K562 (cell line): ENCODE data around the gene ABI3BP. TPM values are rescaled to one million over a fixed set of nuclear protein-coding genes. Genes with fewer than 3 reads are reported as not detected.

Experiments used
- ATAC-seq: fragments of 200-7000 bp; cut with Tn5 transposase; 3 replicates; pipeline ENCODE4 v1.9.1; 2020; ENCODE audit warnings: moderate library complexity
- BruUV-seq: library from RNA; stranded (reverse); fragments of 400-500 nt; replicated peaks from 2 replicates; lab custom pipeline; 2021; lab: Mats Ljungman, UMichigan
- CTCF ChIA-PET: fragments of 300-600 bp; formaldehyde crosslinking; extraction: SDS; loops from one replicate; lab custom pipeline; 2021; ENCODE audit warnings: low intra/inter-chr PET ratio; lab: Yijun Ruan, JAX
- POLR2A ChIA-PET: fragments of 300-600, 350-650 bp; sonication (Branson Sonifier 250); formaldehyde crosslinking; extraction: SDS; loops from one replicate; lab custom pipeline; 2021; ENCODE audit warnings: antibody characterized with exemption, inconsistent platforms; lab: Yijun Ruan, JAX
- DNase-seq, 4 experiments: peaks; one replicate each; pipeline versions ENCODE4 v3.0.0 to v3.0.0-alpha.2; 2011 to 2018; ENCODE audit warnings: low spot score in 3 of 4, mixed read lengths in 3 of 4; ENCODE audit errors: extremely low read depth in 1 of 4
- FAIRE-seq: peaks from 2 replicates; lab custom pipeline; 2011; peaks lifted over from hg19 to GRCh38; lab: Jason Lieb, UNC
- H2AFZ ChIP-seq: 2 replicates; pipeline ENCODE4 v1.6.0; 2011; ENCODE audit warnings: low read depth, low read length, control low read depth, inconsistent platforms
- H3K27ac ChIP-seq: fragments of 200-600 bp; 3 replicates; pipeline ENCODE4 v1.8.0; 2011; ENCODE audit warnings: low read depth, mild to moderate bottlenecking, control low read depth, inconsistent platforms, low read length, moderate library complexity, mixed read lengths; ENCODE audit errors: extremely low read depth
- H3K27me3 ChIP-seq, 2 experiments: fragments of 300-600 bp in 1 of 2; 2 replicates in 1 of 2; 3 replicates in 1 of 2; pipeline versions ENCODE4 v1.6.0 to v1.8.0; 2011; ENCODE audit warnings: inconsistent platforms in 2 of 2, low read length in 2 of 2, mild to moderate bottlenecking in 1 of 2, mixed read lengths in 1 of 2, moderate library complexity in 1 of 2; ENCODE audit not compliant: control insufficient read depth in 2 of 2, insufficient read depth in 2 of 2
- H3K36me3 ChIP-seq: fragments of 300-600 bp; 3 replicates; pipeline ENCODE4 v1.8.0; 2011; ENCODE audit warnings: mild to moderate bottlenecking, low read length, inconsistent platforms; ENCODE audit not compliant: control insufficient read depth, insufficient read depth
- H3K4me1 ChIP-seq, 2 experiments: fragments of 200-600 bp in 1 of 2; replicated peaks in 1 of 2; 2 replicates in 1 of 2; 3 replicates in 1 of 2; pipeline versions ENCODE4 v1.5.1 to v1.8.0; 2011; ENCODE audit warnings: inconsistent platforms in 2 of 2, low read length in 2 of 2, mild to moderate bottlenecking in 1 of 2, mixed read lengths in 1 of 2, moderate library complexity in 1 of 2; ENCODE audit not compliant: control insufficient read depth in 2 of 2, insufficient read depth in 2 of 2
- H3K4me2 ChIP-seq: 2 replicates; pipeline ENCODE4 v1.6.1; 2011; ENCODE audit warnings: low read length, control low read depth, inconsistent platforms, mixed read lengths; ENCODE audit not compliant: insufficient read depth
- H3K4me3 ChIP-seq: fragments of 200-600 bp; sonication (generic), shearing (Covaris generic); 2 replicates; pipeline ENCODE4 v1.5.1; 2016; ENCODE audit warnings: control low read depth, inconsistent platforms
- H3K79me2 ChIP-seq: fragments of 200-600 bp; 3 replicates; pipeline ENCODE4 v1.8.0; 2011; ENCODE audit warnings: low read length, inconsistent platforms; ENCODE audit not compliant: control insufficient read depth, insufficient read depth
- H3K9ac ChIP-seq, 2 experiments: 2 replicates each; pipeline versions ENCODE4 v1.6.0 to v1.6.1; 2011; ENCODE audit warnings: low read depth in 2 of 2, low read length in 2 of 2, control low read depth in 1 of 2, inconsistent platforms in 1 of 2, mild to moderate bottlenecking in 1 of 2, mixed read lengths in 1 of 2; ENCODE audit not compliant: insufficient read depth in 1 of 2
- H3K9me1 ChIP-seq: one replicate; pipeline ENCODE4 v1.6.0; 2011; ENCODE audit warnings: inconsistent platforms, mild to moderate bottlenecking, low read length, moderate library complexity; ENCODE audit not compliant: control insufficient read depth, insufficient read depth
- H3K9me3 ChIP-seq: replicated peaks from 2 replicates; pipeline ENCODE4 v1.5.1; 2011; ENCODE audit warnings: low read depth, low read length, inconsistent platforms; ENCODE audit not compliant: control insufficient read depth, insufficient read depth
- H4K20me1 ChIP-seq: replicated peaks from 2 replicates; pipeline ENCODE4 v1.6.1; 2011; ENCODE audit warnings: low read length, inconsistent platforms, mixed read lengths; ENCODE audit not compliant: control insufficient read depth, insufficient read depth
- HSF4 ChIP-seq: fragments of 250-450 bp; sonication (Bioruptor Pico); IDR thresholded peaks from 2 replicates; pipeline ENCODE4 v2.1.2; 2022; ENCODE audit warnings: mild to moderate bottlenecking, moderate library complexity, borderline replicate concordance
- KLF13 ChIP-seq: fragments of 450-650 bp; IDR thresholded peaks from 2 replicates; pipeline ENCODE4 v1.6.1; 2016; ENCODE audit warnings: missing genetic modification characterization, low read depth, mild to moderate bottlenecking, missing compliant biosample characterization, moderate library complexity, borderline replicate concordance
- LCOR ChIP-seq: sonication (generic); formaldehyde crosslinking; IDR thresholded peaks from 2 replicates; pipeline ENCODE4 v1.8.0; 2022; ENCODE audit warnings: mild to moderate bottlenecking, missing genetic modification reagents
- NRF1 ChIP-seq, 2 experiments: fragments of 450-650 bp; IDR thresholded peaks in 1 of 2; conservative IDR thresholded peaks in 1 of 2; 2 replicates each; pipeline ENCODE4 v1.6.1; 2014; ENCODE audit warnings: mild to moderate bottlenecking in 2 of 2
- RB1 ChIP-seq: fragments of 450-650 bp; IDR thresholded peaks from 2 replicates; pipeline ENCODE4 v1.6.1; 2017; ENCODE audit warnings: low read depth, mild to moderate bottlenecking
- RBM17 ChIP-seq: fragments of 200-400 bp; formaldehyde crosslinking; IDR thresholded peaks from 2 replicates; pipeline ENCODE4 v1.6.1; 2017; ENCODE audit warnings: low read depth, mild to moderate bottlenecking, low read length, borderline replicate concordance
- RBM34 ChIP-seq: fragments of 200-400 bp; formaldehyde crosslinking; IDR thresholded peaks from 2 replicates; pipeline ENCODE4 v1.6.1; 2018; ENCODE audit warnings: low read length, borderline replicate concordance; ENCODE audit not compliant: insufficient read depth
- SPI1 ChIP-seq: IDR thresholded peaks from 2 replicates; pipeline ENCODE4 v1.6.1; 2011; ENCODE audit warnings: low read depth, low read length, control low read depth, borderline replicate concordance
- STAT5A ChIP-seq: IDR thresholded peaks from 2 replicates; pipeline ENCODE4 v1.6.1; 2012; ENCODE audit warnings: low read length, inconsistent platforms, borderline replicate concordance
- XRCC5 ChIP-seq: fragments of 200-400 bp; formaldehyde crosslinking; IDR thresholded peaks from 2 replicates; pipeline ENCODE4 v1.6.1; 2017; ENCODE audit warnings: low read depth, mild to moderate bottlenecking, low read length
- ZKSCAN3 ChIP-seq: fragments of 250-450 bp; sonication (Bioruptor Pico); IDR thresholded peaks from 2 replicates; pipeline ENCODE4 v1.4.0; 2020
- WGBS: fragments of 100-300 bp; shearing (Covaris generic); methylation state at CpG from one replicate; pipeline ENCODE4 v1.1.6; 2016; ENCODE audit warnings: low coverage, mixed read lengths; ENCODE audit not compliant: insufficient coverage; ENCODE audit errors: missing lambda C conversion rate; 5-methylcytosine and 5-hydroxymethylcytosine counted together
- in situ Hi-C: fragments of 300-500 bp; cut with MboI; formaldehyde crosslinking; loops from 4 replicates; pipeline ENCODE4 v1.15.0; 2018; ENCODE audit warnings: inconsistent platforms, mixed read lengths
- intact Hi-C: fragments of 100-400 bp; cut with micrococcal nuclease; formaldehyde crosslinking; loops from 2 replicates; pipeline ENCODE4 v1.14.2; 2022
- polyA plus RNA-seq, 8 experiments: library from polyadenylated mRNA; depleted of rRNA in 4 of 8; stranded (reverse) in 5 of 8; unstranded in 3 of 8; fragments of >200 nt; fragmentation: Nextera tagmentation in 2 of 8; fragmentation: Illumina TruSeq in 1 of 8; extraction: Ambion mirVana in 2 of 8; extraction: Trizol in 1 of 8; gene quantifications; 2 replicates each; pipeline versions ENCODE4 v1.2.1 to v1.2.3, GENCODE V29; 2011 to 2014; ENCODE audit warnings: inconsistent platforms in 1 of 8, missing spikeins in 1 of 8
- total RNA-seq, 7 experiments: library from RNA; depleted of rRNA in 6 of 7; stranded (reverse); fragments of >200 nt in 6 of 7; fragmentation: Illumina TruSeq in 2 of 7; extraction: Trizol in 2 of 7; gene quantifications; 2 replicates each; pipeline versions ENCODE4 v1.2.1 to v1.2.3, GENCODE V29; 2011 to 2021; ENCODE audit warnings: low replicate concordance in 1 of 7
- TF ChIP-seq, protein P1 (sequence below): fragments of 450-650 bp; formaldehyde crosslinking; conservative IDR thresholded peaks from 2 replicates; pipeline ENCODE4 v1.4.0; 2022; ENCODE audit warnings: mild to moderate bottlenecking, missing genetic modification characterization
- TF ChIP-seq, protein P2 (sequence below): sonication (generic); formaldehyde crosslinking; IDR thresholded peaks from 2 replicates; pipeline ENCODE4 v1.8.0; 2022; ENCODE audit warnings: mild to moderate bottlenecking, missing genetic modification reagents

Gene ABI3BP
- total and polyA plus RNA-seq, 9 of the 15 experiments (the other 6 are each of a cell fraction or from before 2014, with no cell fraction given), result 0.01 to 0.24 (median 0.06) TPM; not detected in 5

GRCh38 chr3:100912976-100913545 is 80.2 kb downstream of the ABI3BP start:
- ATAC-seq, result no peak
- ChIA-PET CTCF (no interaction called here), POLR2A (interaction anchor here (0.6 to 1.0 kb wide), 2 partner anchors 12 to 136 kb away, joined by 4 to 8 read pairs; no protein-coding TSS in a partner anchor)
- intact Hi-C loops, result no loop called here
- DNase-seq, result no peak
- Histone ChIP-seq H3K36me3 (no peaks in the 10 kb centered on the region), H3K9me3 (no peaks in the 10 kb centered on the region), H3K79me2 (no peaks in the 10 kb centered on the region), H4K20me1 (no peaks in the 10 kb centered on the region), H3K27ac (no peak overlapping the region), H3K9me1 (no peaks in the 10 kb centered on the region), H3K27me3 (peaks cover 0 to 11% of the 10 kb centered on the region in 2 experiments; a peak in 1 of 5 replicates), H3K4me3 (no peak overlapping the region), H2AFZ (no peak overlapping the region), H3K9ac (no peak overlapping the region), H3K4me1 (no peaks in the 10 kb centered on the region), H3K4me2 (no peak overlapping the region)
- no TSS peak for BruUV-seq
- FAIRE-seq, result no peak
- in situ Hi-C loops, result no loop called here
- TF ChIP-seq SPI1, result no peak
- TF ChIP-seq HSF4, result no peak
- TF ChIP-seq RBM34, result no peak
- 0% methylated on average over 4 of the region's 4 CpGs for WGBS

GRCh38 chr3:100912571-100912970 is 80.7 kb downstream of the ABI3BP start:
- Histone ChIP-seq H3K9ac (no peak overlapping the region), H3K27me3 (peaks cover 0 to 11% of the 10 kb centered on the region in 2 experiments; a peak in 1 of 5 replicates), H3K36me3 (no peaks in the 10 kb centered on the region), H3K9me1 (no peaks in the 10 kb centered on the region), H3K4me3 (no peak overlapping the region), H3K27ac (no peak overlapping the region), H3K9me3 (no peaks in the 10 kb centered on the region), H3K4me2 (no peak overlapping the region), H3K79me2 (no peaks in the 10 kb centered on the region), H2AFZ (no peak overlapping the region), H4K20me1 (no peaks in the 10 kb centered on the region), H3K4me1 (no peaks in the 10 kb centered on the region)
- TF ChIP-seq STAT5A (no peak), LCOR (no peak), XRCC5 (no peak), ZKSCAN3 (CRISPR knock-in tag) (no peak), KLF13 (tag) (no peak), NRF1 (conservative IDR thresholded peaks at IDR 0.05 in 1 of 2, IDR thresholded peaks at IDR 0.05 in 1 of 2) (no peak), RBM17 (no peak), RB1 (no peak)
- TF ChIP-seq, protein P1, sequence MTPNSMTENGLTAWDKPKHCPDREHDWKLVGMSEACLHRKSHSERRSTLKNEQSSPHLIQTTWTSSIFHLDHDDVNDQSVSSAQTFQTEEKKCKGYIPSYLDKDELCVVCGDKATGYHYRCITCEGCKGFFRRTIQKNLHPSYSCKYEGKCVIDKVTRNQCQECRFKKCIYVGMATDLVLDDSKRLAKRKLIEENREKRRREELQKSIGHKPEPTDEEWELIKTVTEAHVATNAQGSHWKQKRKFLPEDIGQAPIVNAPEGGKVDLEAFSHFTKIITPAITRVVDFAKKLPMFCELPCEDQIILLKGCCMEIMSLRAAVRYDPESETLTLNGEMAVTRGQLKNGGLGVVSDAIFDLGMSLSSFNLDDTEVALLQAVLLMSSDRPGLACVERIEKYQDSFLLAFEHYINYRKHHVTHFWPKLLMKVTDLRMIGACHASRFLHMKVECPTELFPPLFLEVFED, result no peak
- TF ChIP-seq, protein P2, sequence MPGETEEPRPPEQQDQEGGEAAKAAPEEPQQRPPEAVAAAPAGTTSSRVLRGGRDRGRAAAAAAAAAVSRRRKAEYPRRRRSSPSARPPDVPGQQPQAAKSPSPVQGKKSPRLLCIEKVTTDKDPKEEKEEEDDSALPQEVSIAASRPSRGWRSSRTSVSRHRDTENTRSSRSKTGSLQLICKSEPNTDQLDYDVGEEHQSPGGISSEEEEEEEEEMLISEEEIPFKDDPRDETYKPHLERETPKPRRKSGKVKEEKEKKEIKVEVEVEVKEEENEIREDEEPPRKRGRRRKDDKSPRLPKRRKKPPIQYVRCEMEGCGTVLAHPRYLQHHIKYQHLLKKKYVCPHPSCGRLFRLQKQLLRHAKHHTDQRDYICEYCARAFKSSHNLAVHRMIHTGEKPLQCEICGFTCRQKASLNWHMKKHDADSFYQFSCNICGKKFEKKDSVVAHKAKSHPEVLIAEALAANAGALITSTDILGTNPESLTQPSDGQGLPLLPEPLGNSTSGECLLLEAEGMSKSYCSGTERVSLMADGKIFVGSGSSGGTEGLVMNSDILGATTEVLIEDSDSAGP (CRISPR knock-in tag), result no peak
- POLR2A ChIA-PET, result interaction anchor here (0.6 to 1.0 kb wide), 3 partner anchors 12 to 389 kb away, joined by 3 to 8 read pairs (median 4); no protein-coding TSS in a partner anchor
- FAIRE-seq, result no peak
- in situ Hi-C loops (no loop called here), intact Hi-C loops (no loop called here)
- BruUV-seq, result no TSS peak
- 1% methylated on average over 6 of the region's 6 CpGs for WGBS
- CTCF ChIA-PET, result no interaction called here
- no peak for ATAC-seq
- no peak for DNase-seq
